AML-193 (cell line): ENCODE results near the gene ZXDC.

ENCODE experiments used
- DNase-seq, 2 experiments: peaks; one replicate each; lab custom pipeline; 2025; lab: John Stamatoyannopoulos, UW

The ZXDC gene

DNA sequence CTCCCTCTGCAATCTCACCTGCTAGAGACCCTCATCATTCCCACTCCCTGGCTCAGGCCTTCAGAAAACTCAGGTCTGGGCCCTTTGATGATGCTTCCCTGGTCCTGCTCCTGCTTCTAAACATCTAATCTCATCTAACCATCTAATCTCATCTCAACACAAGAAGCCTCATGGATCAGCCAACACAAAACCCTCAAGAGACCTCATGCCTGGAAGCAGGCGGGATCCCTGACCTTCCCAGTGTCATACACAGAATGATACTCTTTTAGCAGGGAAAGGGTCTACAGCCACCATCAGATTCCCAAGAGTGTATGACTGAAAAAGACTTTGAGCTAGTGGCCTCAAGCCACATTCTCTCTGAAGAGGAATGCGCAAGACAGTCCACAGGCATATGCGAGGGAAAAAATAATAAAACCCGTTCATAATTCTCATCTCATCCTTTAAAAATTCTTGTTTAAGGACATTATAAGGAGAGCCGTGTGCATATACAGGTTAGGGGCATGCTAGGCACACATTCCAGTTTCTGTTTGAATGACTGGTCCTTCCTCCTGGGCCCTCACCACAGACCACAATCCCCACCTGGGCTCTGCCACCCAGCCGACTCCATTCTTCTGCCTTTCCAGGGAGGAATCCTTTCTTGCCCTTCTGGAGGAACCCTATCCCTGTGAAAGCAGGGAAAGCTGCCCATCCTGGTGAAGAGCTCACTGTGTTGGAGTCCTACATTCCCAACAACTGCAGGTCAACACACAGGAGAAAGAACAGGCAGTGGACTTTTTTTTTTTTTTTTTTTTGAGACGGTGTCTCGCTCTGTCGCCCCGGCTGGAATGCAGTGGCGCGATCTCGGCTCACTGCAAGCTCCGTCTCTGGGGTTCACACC lies 2.2 kb downstream of the ZXDC start:
- DNase-seq = peak; percentile 8 to 31

DNA sequence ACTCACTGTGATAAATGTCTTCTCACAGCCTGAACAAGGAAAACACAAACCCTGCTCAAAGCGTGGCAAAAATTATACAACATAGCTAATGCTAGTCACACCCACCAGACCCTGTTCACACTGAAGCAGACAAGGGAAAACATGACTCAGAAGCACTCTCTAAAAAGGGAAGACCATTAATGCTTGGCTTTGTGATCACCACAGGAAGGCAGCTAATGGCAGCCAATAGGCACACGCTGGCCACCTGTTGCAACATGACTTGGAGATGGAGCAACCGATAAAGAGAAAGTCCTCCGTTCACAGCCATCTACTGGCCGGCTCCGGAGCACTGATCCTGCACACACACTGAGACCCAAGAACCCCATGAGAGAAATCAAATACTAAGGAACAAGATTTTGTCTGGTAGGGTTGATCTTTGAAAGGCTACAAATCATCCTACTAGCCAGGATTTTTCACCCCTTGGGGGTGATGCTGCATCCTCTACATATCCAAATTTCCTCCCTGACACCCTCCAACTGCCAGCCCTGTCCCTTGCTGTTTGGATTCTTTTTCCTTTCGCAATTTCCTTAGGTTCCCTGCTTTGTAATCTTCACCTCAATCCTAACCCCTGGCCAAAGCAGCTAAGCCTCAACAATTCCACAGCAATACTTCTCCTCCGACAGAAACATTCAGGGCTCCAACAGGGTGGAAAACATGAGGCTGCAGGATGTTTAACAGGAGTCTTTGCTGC lies 3.2 kb downstream of the ZXDC start:
- peak; percentile 100 for DNase-seq

DNA sequence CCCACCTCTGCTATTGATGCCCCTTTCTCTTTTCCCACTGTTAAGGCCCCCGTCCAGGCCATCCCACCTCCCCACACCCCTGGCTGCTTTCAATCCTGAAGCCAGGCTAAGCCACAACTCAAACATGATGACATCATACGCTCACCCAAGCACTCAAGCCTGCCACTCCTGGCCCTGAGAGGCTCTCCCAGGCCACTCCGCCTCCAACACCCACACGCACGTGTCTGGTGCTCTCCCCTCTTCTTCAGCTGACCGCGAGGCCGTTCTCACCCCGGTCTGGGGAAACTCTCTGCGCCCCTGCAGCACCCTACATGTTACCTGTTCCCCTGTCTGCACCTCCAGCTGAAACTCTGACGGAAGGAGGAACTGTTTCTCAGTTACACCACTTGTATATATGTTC lies 6.2 kb downstream of the ZXDC start:
- DNase-seq = no peak

- DNase-seq = peak; percentile 26 to 40
These were observed 7.4 kb downstream of the ZXDC start for GRCh38 chr3:126468028-126468891.

GRCh38 chr3:126467611-126467955 lies 8.1 kb downstream of the ZXDC start:
- DNase-seq = no peak

GRCh38 chr3:126466886-126467610 lies 8.6 kb downstream of the ZXDC start:
- no peak for DNase-seq

DNA sequence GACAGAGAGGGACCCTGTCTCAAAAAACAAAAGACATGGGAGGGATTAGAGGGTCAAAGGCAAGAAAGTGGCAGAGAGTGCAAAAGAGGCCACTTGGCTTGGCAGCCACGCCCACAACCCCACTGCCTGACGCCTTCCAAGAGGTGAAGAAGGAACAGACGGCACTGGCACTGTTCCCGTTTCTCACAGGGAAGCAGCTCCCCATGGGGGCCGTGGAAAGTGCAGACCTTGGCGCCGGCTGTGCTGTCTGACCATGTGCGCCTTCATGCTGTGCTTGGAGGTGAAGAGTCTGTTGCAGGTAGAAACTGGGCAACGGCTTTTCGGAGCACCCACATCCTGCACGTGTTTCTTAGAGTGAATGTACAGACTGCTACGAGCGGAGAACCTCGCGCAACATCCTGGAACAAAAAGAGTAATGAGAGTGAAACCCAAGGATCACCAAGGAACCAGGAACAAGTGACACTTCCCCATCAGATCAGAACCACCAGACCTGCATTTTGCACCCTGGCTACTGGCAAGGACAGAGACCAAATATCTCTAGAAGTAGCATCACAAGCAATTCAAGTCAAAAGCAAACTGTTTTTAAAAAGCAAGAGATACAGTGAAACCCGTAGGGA lies 9.7 kb downstream of the ZXDC start:
- DNase-seq = no peak

DNA sequence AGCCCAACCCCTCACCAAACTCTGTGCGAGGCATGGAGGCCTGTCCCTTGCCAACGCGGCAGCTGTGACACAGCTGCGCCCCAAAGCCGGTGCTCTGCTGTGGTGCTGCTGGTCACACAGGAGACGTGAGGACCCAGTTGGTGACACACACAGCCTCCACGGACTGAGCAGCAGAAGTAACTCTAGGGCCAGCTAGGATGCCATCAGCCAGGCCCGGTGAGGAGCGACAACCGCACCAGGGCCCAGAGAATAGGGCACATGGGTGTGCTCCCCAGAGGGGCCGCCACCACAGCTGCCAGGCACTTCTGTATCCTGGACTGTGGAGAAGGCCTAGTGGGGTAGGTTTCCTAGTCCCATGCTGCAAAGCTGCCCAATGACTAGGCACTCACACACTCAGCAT lies 10.7 kb downstream of the ZXDC start:
- DNase-seq = no peak

- DNase-seq = peak in 1 of 2 experiments; percentile 10
These were observed 11.2 kb downstream of the ZXDC start for GRCh38 chr3:126464494-126464893.

GRCh38 chr3:126464093-126464492 lies 11.6 kb downstream of the ZXDC start:
- DNase-seq = no peak

DNA sequence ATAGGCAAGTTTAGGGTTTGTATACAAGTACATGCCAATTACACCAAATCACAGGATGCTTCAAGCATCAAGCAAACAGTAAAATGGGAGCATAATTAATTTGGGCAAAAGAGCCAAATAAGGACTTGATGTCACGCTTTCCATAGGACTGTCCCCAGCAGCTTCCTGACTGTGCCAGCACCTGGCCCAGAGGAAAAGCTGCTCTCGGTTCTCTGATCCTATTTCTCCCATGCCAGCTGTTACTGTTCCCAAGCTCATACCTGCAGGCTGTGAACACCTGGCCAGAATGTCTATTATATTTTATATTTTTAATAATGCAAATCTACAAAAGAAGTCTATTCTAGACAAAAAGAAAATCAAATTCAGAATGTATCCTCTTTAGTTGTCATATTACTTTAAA lies 12.2 kb downstream of the ZXDC start:
- no peak for DNase-seq

- no peak for DNase-seq
These were observed 14.1 kb downstream of the ZXDC start for GRCh38 chr3:126461450-126462070.

DNA sequence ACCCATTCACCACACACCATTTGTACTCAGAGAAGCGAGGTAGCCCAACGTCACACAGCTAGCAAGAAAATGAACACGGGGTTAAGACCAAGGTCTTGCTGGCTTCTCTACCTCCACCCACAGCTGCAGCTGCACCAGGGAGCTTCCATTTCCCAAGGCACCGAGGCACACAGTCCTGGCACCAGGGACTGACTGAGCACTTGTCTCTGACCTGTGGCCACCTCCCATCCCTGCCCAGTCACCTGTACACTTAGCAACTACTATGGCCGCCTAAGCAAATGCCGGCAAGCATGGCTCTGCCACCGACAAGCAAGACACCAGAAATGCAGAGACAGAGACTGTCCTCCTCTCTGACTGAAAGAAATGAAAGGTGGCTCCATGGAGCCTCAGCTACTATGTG lies 15.3 kb downstream of the ZXDC start:
- DNase-seq = no peak

DNA sequence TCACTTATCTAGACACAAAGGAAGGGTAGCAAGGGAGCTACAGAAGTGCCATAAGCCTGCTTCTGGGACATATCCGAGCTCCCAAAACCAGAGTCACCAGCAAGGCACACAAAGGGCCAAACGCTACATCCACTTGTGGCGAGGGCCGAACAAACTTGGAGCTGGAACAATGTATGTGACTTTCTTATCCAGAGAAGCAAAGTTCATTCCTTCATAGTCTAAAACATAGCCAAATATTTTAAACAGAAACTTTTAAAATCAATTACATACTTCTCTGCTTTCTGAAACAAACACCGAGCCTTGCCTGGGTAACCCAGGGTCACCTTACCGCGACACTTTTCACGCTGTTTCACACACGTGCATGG lies 15.9 kb downstream of the ZXDC start:
- DNase-seq = no peak

- no peak for DNase-seq
These were observed 16.5 kb downstream of the ZXDC start for GRCh38 chr3:126459111-126459762.

- DNase-seq = no peak
These were observed 18.8 kb downstream of the ZXDC start for GRCh38 chr3:126456766-126457388.

GRCh38 chr3:126456211-126456610 lies 19.5 kb downstream of the ZXDC start:
- no peak for DNase-seq

DNA sequence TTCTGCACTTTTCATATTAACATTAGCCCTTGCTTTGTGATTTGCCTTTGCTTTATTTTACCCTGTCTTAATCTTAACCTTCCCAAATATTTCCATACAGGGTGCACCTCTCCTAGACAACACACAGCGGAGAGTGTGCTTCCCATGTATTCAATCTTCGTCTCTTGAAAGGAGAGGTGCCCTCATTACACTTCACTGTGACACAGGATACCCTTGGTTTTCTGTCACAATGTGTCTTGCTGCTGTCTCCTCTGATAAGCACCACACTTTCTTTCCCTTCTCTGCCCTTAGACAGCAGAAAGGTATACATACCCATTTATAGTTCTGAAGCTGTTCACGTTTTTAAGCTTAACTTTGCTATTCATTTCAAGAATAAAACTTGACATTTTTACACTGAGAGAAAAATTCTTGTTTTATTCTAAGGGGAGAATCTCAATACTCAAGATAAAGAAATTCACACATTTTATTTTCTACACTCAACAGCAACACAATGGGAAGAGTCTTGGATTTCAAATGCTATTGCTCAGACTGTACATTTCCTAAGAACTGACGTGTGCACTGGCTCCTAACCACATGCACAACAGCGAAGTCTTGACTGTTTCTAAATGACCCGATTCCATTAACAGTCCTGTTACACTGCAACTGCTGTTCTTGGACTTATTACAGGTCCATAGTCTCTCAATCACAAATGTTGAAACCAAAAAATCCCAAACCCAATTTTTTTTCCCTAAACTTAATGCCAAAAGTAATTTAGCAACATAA lies 21.1 kb downstream of the ZXDC start:
- DNase-seq = no peak

GRCh38 chr3:126454025-126454424 lies 21.7 kb downstream of the ZXDC start:
- DNase-seq = no peak
